Activated CD4-positive, alpha-beta T cell treated with anti-CD3 and anti-CD28 coated beads for 4 hours (primary cell): ENCODE data around the gene TMEM217.
"Not testable (repeated sequence)": the region's sequence is repeated elsewhere in the genome, so short reads cannot be mapped to it uniquely, and the experiment has no call there.

ENCODE experiments used
- DNase-seq, 2 donors: peaks; one replicate each; pipeline ENCODE4 v3.0.0-alpha.2; 2020

Gene TMEM217

GRCh38 chr6:37209461-37210205 is 48.3 kb downstream of the TMEM217 start:
- peak; percentile 50 to 55 for DNase-seq

DNA sequence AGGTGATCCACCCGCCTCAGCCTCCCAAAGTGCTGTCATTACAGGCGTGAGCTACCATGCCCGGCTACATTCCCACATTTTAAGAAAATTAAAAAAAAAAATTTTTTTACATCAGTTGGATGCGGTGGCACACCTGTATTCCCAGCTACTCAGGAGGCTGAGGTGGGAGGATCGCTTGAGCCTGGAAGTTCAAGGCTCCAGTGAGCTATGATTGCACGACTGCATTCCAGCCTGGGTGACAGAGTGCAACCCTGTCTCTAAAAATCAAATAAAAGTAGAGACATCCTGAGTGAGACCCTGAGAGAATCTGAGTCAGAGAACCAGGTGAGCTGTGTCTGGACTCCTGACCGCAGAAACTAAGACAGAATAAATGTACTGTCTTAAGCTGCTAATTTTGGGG is 49.2 kb downstream of the TMEM217 start:
- DNase-seq = no peak

DNA sequence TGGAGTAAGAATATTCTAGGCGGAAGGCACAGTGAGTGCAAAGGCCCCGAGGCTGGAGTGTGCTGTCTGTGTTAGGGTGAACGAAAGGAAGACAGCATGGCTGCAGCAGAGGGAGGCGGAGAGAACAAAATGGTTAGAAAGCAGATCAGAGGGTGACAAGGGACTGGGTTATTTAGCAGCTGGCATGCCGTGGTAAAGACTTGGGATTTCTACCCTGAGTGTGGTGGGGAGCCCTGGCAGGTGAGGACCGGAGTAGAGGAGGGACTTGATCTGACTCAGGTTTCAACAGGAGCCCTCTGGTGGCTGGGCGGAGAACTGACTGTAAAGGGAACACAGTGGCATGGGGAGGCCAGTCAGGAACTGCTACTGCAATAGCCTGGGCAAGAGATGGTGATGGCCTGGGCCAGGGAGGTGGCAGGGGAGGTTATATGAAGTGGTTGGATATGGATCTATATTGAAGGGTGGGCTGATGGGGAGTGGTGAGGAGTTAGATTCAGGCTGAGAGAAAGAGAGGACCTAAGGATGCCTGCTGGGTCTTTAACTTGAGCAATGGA is 50.0 kb downstream of the TMEM217 start:
- DNase-seq = peak; percentile 86 to 93

DNA sequence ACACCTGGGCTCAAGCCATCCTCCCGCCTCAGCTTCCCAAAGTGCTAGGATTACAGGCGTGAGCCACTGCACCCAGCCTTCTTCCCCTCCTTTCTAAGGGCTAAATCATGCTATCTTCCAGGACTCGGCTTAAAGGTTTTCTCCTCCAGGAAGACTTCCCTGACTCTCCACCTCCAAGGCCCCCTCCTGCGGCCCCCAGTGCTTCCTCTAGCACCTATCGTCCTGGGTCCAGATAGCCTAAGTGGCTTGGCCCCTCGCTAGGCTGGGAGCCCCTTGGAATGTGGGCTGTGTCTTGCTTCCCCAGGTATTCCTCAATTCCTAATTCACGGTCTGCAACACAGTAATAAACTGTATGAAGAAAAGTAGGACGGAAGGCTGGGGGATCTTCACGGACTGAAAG is 51.3 kb downstream of the TMEM217 start:
- no peak for DNase-seq

- no peak for DNase-seq
These were observed 52.0 kb downstream of the TMEM217 start for GRCh38 chr6:37205997-37206340.

DNA sequence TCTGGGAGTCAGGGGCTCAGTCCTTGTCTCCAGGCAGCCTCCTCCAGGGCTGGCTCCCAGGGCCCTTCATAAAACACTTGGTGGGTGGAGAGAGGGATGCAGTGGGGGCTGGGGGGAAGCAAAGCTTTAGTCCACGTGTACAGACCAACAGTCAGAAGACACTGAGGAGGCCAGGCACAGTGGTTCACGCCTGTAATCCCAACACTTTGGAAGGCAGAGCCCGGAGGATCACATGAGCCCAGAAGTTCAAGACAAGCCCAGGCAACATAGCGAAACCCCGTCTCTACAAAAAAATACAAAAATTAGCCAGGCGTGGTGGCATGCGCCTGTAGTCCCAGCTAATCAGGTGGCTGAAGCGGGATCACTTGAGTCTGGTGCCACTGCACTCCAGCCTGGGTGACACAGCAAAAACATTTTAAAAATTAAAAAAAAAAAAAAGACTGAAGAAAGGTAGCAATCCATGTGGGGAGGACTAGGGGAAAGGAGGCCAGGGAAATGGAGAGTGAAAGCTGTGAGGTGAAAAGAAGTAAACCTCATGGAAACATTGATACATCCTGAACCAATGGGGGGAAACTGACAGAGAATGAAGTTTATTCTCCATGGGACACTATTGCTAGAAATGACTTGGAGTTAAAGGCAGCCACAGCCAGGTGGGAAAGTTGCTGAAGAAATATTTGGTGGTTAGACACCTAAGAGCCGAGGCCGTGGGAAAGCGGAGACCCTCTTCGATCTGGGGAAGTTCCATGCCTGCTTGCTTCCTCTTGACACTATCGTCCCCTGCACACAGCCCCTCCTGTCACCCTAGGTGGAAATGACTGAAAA is 52.6 kb downstream of the TMEM217 start:
- no peak for DNase-seq

DNA sequence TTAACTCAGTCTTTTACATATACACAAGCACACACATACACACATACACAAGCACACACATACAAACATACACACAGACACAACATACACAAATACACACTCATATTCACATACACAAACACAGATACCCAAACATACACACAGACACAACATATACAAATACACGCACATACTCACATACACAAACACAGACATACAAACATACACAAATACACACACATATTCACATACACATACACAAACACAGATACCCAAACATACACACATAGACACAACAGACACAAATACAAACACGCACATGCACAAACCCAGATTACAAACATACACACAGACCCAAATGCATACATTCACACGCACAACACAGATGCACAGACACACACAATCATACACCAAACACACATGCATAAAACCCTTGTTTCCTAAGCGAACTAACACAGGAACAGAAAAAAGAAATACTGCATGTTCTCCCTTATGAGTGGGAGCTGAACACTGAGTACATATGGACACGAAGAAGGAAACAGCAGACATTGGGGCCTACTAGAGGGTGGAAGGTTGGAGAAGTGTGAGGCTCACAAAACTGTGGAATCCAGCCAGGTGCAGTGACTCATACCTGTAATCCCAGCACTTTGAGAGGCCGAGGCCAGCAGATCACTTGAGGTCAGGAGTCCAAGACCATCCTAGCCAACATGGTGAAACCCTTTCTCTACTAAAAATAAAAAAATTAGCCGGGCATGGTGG is 53.8 kb downstream of the TMEM217 start:
- DNase-seq = no peak

DNA sequence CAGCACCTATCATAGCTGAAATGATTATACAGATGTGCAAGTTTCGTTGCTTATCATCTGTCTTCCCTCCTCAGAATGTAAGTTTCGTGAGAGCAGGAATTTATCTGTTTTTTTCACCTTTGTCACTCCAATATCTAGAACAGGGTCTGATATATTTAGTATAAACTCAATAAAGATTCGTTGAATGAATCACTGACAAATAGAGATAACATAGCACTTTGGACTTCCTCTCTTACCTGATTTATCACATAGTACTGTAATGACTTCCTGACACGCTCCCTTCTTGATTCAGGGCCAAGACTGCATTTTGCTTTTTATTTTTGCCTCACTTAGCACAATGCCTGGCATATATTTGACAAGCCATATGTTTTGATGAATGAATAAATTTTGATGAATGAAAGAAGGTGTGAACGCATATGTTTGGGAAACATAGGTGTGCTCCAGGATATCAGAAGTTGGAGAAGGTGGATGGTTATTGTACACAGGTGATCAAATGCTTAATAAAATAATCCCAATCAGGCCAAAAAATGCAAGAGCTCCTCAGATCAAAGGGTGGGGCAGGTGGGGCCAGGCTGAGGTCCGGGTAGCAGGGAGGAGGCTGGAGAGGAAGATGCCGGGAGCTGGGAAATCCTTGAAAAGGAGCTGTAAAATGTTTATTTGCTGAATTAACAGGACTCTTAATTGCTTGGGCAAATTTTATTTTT is 55.0 kb downstream of the TMEM217 start:
- DNase-seq = no peak

DNA sequence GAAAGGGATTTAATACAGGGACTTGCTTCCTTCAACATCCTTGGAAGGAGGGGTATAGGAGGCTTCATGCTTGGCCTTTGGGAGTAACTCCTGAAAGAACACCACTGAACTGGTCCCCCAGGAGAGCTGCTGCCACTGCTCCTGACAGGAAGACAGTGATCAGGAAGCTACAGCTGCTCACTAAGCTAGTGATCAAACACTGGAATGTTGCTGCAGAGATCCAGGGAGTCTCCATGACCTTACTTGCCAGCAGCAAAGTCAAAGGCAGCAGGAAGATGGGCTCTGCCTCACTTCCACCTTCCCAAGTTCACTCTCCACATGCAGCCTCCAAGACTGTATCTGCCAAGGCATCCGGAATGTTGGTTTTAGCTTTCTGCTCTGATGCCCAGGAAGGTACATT is 56.2 kb downstream of the TMEM217 start:
- no peak for DNase-seq

DNA sequence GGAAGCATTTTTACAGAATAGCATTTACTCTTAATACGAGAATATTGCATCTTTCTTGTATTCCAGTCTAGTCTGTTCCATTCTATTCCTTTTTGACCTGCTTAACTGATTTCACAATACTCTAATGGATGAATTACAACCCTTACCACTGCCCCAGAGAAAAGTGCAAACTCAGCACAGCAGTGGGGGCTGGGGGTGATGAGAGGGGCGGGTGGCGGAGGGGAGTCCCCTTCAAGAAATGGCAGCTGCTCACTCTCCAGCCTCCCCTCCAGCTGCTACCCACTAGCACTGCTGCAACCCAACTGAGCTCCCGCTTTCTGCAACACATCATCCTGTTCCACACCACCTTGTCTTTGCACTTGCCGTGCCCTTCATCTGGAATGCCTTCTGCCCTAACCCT is 57.9 kb downstream of the TMEM217 start:
- DNase-seq = no peak

DNA sequence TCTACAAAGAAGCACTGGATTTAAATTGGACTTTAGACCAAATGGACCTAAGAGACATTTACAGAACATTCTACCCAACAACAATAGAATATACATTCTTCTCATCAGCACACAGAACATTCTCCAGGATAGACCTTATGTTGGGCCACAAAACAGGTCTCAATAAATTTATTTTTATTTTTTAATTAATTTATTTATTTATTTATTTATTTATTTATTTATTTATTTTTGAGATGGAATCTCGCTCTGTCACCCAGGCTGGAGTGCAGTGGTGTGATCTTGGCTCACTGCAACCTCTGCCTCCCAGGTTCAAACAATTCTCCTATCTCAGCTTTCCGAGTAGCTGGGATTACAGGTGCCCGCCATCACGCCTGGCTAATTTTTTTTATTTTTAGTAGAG is 61.5 kb downstream of the TMEM217 start:
- not testable (repeated sequence) for DNase-seq

GRCh38 chr6:37194886-37195285 is 63.1 kb downstream of the TMEM217 start:
- DNase-seq = not testable (repeated sequence)

DNA sequence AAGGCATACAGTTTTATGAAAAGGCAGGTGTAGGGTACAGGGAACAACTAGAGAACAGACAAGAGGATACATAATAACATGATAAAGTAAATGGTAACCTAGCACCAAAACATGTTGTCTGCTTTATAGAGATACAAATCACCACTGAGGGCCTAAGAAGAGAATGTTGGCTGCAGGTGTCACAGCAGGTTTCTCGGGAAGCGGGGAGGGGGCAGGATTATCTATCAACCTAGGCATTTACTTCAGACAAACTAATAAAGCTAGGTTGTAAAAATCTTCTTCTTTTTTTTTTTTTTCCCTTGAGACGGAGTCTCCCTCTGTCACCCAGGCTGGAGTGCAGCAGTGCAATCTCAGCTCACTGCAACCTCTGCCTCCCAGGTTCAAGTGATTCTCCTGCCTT is 65.3 kb downstream of the TMEM217 start:
- DNase-seq = no peak

DNA sequence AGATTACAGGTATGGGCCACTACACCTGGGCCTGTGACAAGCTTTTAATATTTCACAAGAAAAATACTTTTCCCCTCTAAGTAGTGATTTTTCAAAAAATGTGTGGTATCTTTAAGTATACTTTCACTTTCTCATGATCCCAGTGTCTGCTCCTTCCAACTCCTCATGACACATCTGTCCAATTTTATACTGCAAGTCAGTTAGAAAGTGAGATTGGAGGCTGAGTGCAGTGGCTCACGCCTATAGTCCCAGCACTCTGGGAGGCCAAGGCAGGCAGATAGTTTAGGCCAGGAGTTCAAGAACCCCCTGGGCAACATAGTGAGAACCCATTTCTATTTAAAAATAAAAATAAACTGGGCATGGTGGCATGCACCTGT is 67.8 kb downstream of the TMEM217 start:
- no peak for DNase-seq

DNA sequence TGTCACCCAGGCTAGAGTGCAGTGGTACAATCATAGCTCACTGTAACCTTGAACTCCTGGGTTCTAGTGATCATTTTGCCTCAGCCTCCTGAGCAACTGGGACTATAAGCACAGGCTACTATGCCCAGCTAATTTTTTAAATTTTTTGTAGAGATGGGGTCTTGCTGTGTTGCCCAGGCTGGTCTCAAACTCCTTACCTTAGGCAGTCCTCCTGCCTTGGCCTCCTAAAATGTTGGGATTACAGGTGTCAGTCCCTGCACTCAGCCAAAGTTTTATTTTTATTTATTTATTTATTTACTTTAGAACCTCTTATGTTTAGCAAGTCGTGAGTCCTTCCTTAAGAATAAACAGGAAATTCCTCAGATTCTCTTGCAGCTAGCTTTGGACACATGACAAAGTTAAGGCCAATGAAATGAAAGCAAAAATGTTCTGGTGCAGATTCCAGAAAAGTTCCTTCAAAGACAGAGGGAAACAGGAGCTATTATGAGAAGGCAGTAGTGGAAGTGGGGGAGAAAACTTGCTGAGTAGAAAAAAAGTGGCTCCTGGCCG is 68.9 kb downstream of the TMEM217 start:
- no peak for DNase-seq

DNA sequence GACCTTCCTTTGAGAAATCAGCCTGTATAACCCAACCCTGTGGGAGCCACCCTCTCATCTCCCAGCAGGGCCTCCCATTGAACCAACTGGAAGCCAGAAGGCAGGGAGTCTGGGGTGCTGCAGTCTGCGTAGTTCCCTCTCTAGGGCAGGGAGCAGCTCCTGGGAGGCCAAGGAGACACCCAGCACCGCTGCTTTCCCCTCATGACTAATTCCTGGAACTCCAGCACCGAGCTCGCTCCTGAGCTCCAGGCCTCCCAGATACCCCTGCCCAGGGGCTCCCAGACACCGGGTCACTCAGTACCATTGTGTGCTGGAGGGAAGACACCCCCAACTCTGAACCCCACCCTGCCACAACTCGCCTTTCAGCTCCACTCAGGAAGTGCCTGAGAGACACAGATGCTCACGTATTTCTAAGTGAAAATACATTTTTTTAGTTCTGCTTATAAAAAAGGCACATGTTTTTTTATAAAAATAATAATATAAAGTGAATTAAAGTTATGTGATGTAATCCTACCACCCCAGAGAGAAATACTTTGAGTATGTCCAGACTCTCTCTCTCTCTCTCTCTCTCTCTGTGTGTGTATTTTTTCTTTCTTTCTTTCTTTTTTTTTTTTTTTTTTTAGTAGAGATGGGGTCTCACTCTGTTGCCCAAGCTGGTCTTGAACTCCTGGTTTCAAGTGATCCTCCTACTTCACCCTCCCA is 70.5 kb downstream of the TMEM217 start:
- DNase-seq = no peak

GRCh38 chr6:37185949-37186720 is 71.8 kb downstream of the TMEM217 start:
- DNase-seq = not testable (repeated sequence)

DNA sequence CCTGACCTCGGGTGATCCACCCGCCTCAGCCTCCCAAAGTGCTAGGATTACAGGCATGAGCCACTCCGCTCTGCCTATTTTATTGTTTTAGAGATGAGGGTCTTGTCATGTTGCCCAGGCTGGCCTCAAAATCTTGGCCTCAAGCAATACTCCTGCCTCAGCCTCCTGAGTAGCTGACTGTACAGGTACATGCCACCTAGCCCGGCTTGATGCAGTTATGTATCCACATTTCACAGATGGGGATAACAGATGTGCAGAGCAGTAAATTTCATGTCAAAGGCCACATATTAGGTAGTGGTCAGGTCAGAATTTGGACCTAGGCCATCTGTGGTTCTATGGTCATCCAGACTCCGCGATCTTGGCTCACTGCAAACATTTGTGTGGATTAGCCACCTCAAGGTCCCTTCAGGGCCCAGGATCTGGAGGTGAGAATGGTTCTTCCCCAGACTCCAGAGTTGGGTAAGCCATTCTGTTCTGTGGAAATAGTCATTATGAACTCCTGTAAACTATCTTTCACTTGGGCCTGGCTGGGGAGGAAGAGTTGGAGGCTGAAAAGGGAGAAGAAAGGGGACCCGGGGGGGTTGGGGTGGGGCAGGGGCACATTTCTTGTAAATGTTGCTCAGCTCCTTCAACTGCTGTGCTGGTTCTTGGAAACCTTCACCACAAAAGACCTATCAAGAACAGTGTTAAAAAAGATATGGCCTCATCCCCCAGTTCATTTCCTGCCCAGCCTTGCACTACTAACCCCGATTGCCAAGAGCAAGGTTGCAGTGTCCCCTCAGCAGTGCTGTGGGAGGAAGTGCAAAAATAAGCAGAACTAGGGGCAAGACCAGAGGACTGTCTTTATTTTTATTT is 75.0 kb downstream of the TMEM217 start:
- DNase-seq = peak; percentile 64

GRCh38 chr6:37180610-37181009 is 77.3 kb downstream of the TMEM217 start:
- DNase-seq = not testable (repeated sequence)

- DNase-seq = no peak
These were observed 77.9 kb downstream of the TMEM217 start for GRCh38 chr6:37180075-37180474.
